ENCODE measurements around the gene SETMAR. TPM values are rescaled to one million over a fixed set of nuclear protein-coding genes. Genes with fewer than 3 reads are reported as not detected.

The SETMAR gene
- total RNA-seq, 1 experiment from 2014 or later: 11.8 TPM

- H3K36me3 Mint-ChIP-seq (ENCODE audit: insufficient read depth, unreplicated experiment): no peaks in the 10 kb centered on the region
- Histone ChIP-seq H3K36me3 (ENCODE audit: control insufficient read depth, insufficient read depth, low read length) (no peaks in the 10 kb centered on the region), H3K9me3 (no peaks in the 10 kb centered on the region), H3K4me1 (peaks cover 12% of the 10 kb centered on the region; the same call in 1 of the 2 replicates), H3K27me3 (replicated peaks; ENCODE audit: control insufficient read depth, insufficient read depth, low read length) (no peaks in the 10 kb centered on the region), H3K4me3 (ENCODE audit: low read depth, low read length) (no peak overlapping the region)
- no peaks in the 10 kb centered on the region for H3K27me3 Mint-ChIP-seq (ENCODE audit: insufficient read depth, unreplicated experiment)
- no TSS peak for BruUV-seq (replicated peaks)
- ChIA-PET POLR2A (no interaction called here), CTCF (no interaction called here)
- DNase-seq: no peak
- intact Hi-C loops (cut with micrococcal nuclease; ENCODE audit: unreplicated experiment): no loop called here
- no peaks in the 10 kb centered on the region for H3K9me3 Mint-ChIP-seq (ENCODE audit: unreplicated experiment)
- no peak for TF ChIP-seq CTCF (IDR thresholded peaks at IDR 0.05; ENCODE audit: insufficient read depth in 1 of 2, low read depth in 1 of 2, low read length in 1 of 2, severe bottlenecking in 1 of 2, unreplicated experiment in 1 of 2)
- peaks cover 17% of the 10 kb centered on the region for H3K4me1 Mint-ChIP-seq (ENCODE audit: low read depth, unreplicated experiment)
- no peak overlapping the region for H3K27ac Mint-ChIP-seq (ENCODE audit: unreplicated experiment)
- no peak overlapping the region for H3K4me3 Mint-ChIP-seq (ENCODE audit: unreplicated experiment)
Observed at GRCh38 chr3:4355401-4356219, 52.4 kb downstream of the SETMAR start.

- no peak for DNase-seq
- H3K4me3 ChIP-seq (ENCODE audit: low read depth, low read length): no peak overlapping the region
- peaks cover 12% of the 10 kb centered on the region; the same call in 1 of the 2 replicates for H3K4me1 ChIP-seq
- no peaks in the 10 kb centered on the region for H3K9me3 Mint-ChIP-seq (ENCODE audit: unreplicated experiment)
- no peaks in the 10 kb centered on the region for H3K9me3 ChIP-seq
- peaks cover 13% of the 10 kb centered on the region for H3K4me1 Mint-ChIP-seq (ENCODE audit: low read depth, unreplicated experiment)
- ChIA-PET POLR2A (no interaction called here), CTCF (no interaction called here)
- no peaks in the 10 kb centered on the region for H3K27me3 ChIP-seq (replicated peaks; ENCODE audit: control insufficient read depth, insufficient read depth, low read length)
- TF ChIP-seq CTCF (IDR thresholded peaks at IDR 0.05; ENCODE audit: insufficient read depth in 1 of 2, low read depth in 1 of 2, low read length in 1 of 2, severe bottlenecking in 1 of 2, unreplicated experiment in 1 of 2): no peak
- H3K4me3 Mint-ChIP-seq (ENCODE audit: unreplicated experiment): no peak overlapping the region
- no peaks in the 10 kb centered on the region for H3K27me3 Mint-ChIP-seq (ENCODE audit: insufficient read depth, unreplicated experiment)
- no TSS peak for BruUV-seq (replicated peaks)
- H3K36me3 Mint-ChIP-seq (ENCODE audit: insufficient read depth, unreplicated experiment): no peaks in the 10 kb centered on the region
- H3K36me3 ChIP-seq (ENCODE audit: control insufficient read depth, insufficient read depth, low read length): no peaks in the 10 kb centered on the region
- intact Hi-C loops (cut with micrococcal nuclease; ENCODE audit: unreplicated experiment): no loop called here
- H3K27ac Mint-ChIP-seq (ENCODE audit: unreplicated experiment): no peak overlapping the region
Observed at GRCh38 chr3:4356220-4356540, 53.0 kb downstream of the SETMAR start.

GRCh38 chr3:4356546-4357410 lies 53.6 kb downstream of the SETMAR start:
- H3K27me3 Mint-ChIP-seq (ENCODE audit: insufficient read depth, unreplicated experiment): no peaks in the 10 kb centered on the region
- no peaks in the 10 kb centered on the region for H3K9me3 ChIP-seq
- no peak for TF ChIP-seq CTCF (IDR thresholded peaks at IDR 0.05; ENCODE audit: insufficient read depth in 1 of 2, low read depth in 1 of 2, low read length in 1 of 2, severe bottlenecking in 1 of 2, unreplicated experiment in 1 of 2)
- H3K4me1 Mint-ChIP-seq (ENCODE audit: low read depth, unreplicated experiment): peaks cover 12% of the 10 kb centered on the region
- no TSS peak for BruUV-seq (replicated peaks)
- ChIA-PET POLR2A (no interaction called here), CTCF (interaction anchor here (1.0 kb wide), 1 partner anchor 277 kb away, joined by 3 read pairs; no protein-coding TSS in a partner anchor)
- no peaks in the 10 kb centered on the region for H3K36me3 Mint-ChIP-seq (ENCODE audit: insufficient read depth, unreplicated experiment)
- no peaks in the 10 kb centered on the region for H3K9me3 Mint-ChIP-seq (ENCODE audit: unreplicated experiment)
- no peak for DNase-seq
- H3K4me3 Mint-ChIP-seq (ENCODE audit: unreplicated experiment): no peak overlapping the region
- no peaks in the 10 kb centered on the region for H3K36me3 ChIP-seq (ENCODE audit: control insufficient read depth, insufficient read depth, low read length)
- intact Hi-C loops (cut with micrococcal nuclease; ENCODE audit: unreplicated experiment): no loop called here
- no peaks in the 10 kb centered on the region for H3K27me3 ChIP-seq (replicated peaks; ENCODE audit: control insufficient read depth, insufficient read depth, low read length)
- no peak overlapping the region for H3K27ac Mint-ChIP-seq (ENCODE audit: unreplicated experiment)
- peaks cover 11% of the 10 kb centered on the region; the same call in 1 of the 2 replicates for H3K4me1 ChIP-seq
- no peak overlapping the region for H3K4me3 ChIP-seq (ENCODE audit: low read depth, low read length)
